HCT116 (cell line): ENCODE results near the gene CDC42EP3. TPM values are rescaled to one million over a fixed set of nuclear protein-coding genes. Genes with fewer than 3 reads are reported as not detected.

ENCODE experiments used
- ATAC-seq: fragments of 200-7000 bp; cut with Tn5 transposase; 2 replicates; pipeline ENCODE4 v1.9.1; 2020; ENCODE audit warnings: mild to moderate bottlenecking, moderate library complexity
- BruUV-seq: library from RNA; stranded (reverse); fragments of 400-500 nt; replicated peaks from 2 replicates; lab custom pipeline; 2021; lab: Mats Ljungman, UMichigan
- CTCF ChIA-PET: fragments of 300-600 bp; sonication (Branson Sonifier 250); formaldehyde crosslinking; loops from one replicate; lab custom pipeline; 2021; ENCODE audit warnings: antibody characterized with exemption; lab: Charles Lee
- POLR2A ChIA-PET: fragments of 300-600, 350-600 bp; sonication (Branson Sonifier 250); formaldehyde crosslinking; loops from one replicate; lab custom pipeline; 2021; ENCODE audit warnings: antibody characterized with exemption; lab: Charles Lee
- RAD21 ChIA-PET, 2 experiments: fragments of 300-600 bp; sonication (Branson Sonifier 250); formaldehyde crosslinking; loops; one replicate each; lab custom pipeline; 2023; ENCODE audit warnings: low total read pairs in 2 of 2; ENCODE audit not compliant: uncharacterized antibody in 2 of 2, unreplicated experiment in 2 of 2, low non-redundant PET in 1 of 2; lab: Charles Lee
- DNase-seq: peaks from one replicate; pipeline ENCODE4 v3.0.0-alpha.2; 2010; ENCODE audit warnings: low read depth, low spot score
- H2AFZ ChIP-seq: fragments of 200-600 bp; shearing (Covaris generic), sonication (generic); 2 replicates; pipeline ENCODE4 v1.6.1; 2017; ENCODE audit warnings: low read depth, mixed run types, mixed read lengths, antibody characterized with exemption, low read length; ENCODE audit not compliant: poor library complexity, severe bottlenecking
- H3K27ac ChIP-seq: 2 replicates; pipeline ENCODE4 v1.5.1; 2012; ENCODE audit warnings: low read depth, low read length
- H3K27me3 ChIP-seq: fragments of 200-600 bp; sonication (generic); 2 replicates; pipeline ENCODE4 v1.6.1; 2016; ENCODE audit warnings: mixed run types, low read length, mixed read lengths; ENCODE audit not compliant: insufficient read depth
- H3K36me3 ChIP-seq, 2 experiments: fragments of 200-500 bp in 1 of 2; fragments of 200-600 bp in 1 of 2; sonication (Bioruptor generic) in 1 of 2; sonication (generic) in 1 of 2; 2 replicates each; pipeline versions ENCODE4 v1.5.1 to v1.6.1; 2014 to 2016; ENCODE audit warnings: low read length in 2 of 2, inconsistent platforms in 1 of 2, mixed read lengths in 1 of 2, mixed run types in 1 of 2; ENCODE audit not compliant: insufficient read depth in 2 of 2, control insufficient read depth in 1 of 2
- H3K4me1 ChIP-seq, 2 experiments: fragments of 200-600 bp in 1 of 2; sonication (generic) in 1 of 2; 2 replicates each; pipeline versions ENCODE4 v1.5.1 to v1.6.1; 2012 to 2017; ENCODE audit warnings: low read length in 2 of 2, inconsistent platforms in 1 of 2, mild to moderate bottlenecking in 1 of 2, mixed read lengths in 1 of 2, mixed run types in 1 of 2, moderate library complexity in 1 of 2; ENCODE audit not compliant: insufficient read depth in 2 of 2, control insufficient read depth in 1 of 2
- H3K4me2 ChIP-seq: fragments of 200-600 bp; sonication (generic); 2 replicates; pipeline ENCODE4 v1.6.1; 2017; ENCODE audit warnings: mixed run types, low read length, mixed read lengths
- H3K4me3 ChIP-seq, 2 experiments: fragments of 200-600 bp in 1 of 2; sonication (generic) in 1 of 2; replicated peaks in 1 of 2; 2 replicates each; pipeline ENCODE4 v1.5.1; 2011 to 2016; ENCODE audit warnings: low read length in 2 of 2, control low read depth in 1 of 2, low read depth in 1 of 2, mild to moderate bottlenecking in 1 of 2, mixed read lengths in 1 of 2, mixed run types in 1 of 2
- H3K79me2 ChIP-seq: fragments of 200-600 bp; sonication (generic); 2 replicates; pipeline ENCODE4 v1.6.1; 2017; ENCODE audit warnings: mild to moderate bottlenecking, mixed run types, low read length, moderate library complexity, mixed read lengths; ENCODE audit not compliant: insufficient read depth
- H3K9ac ChIP-seq: fragments of 200-600 bp; sonication (generic); 2 replicates; pipeline ENCODE4 v1.6.1; 2016; ENCODE audit warnings: low read length, mixed read lengths
- H3K9me2 ChIP-seq: fragments of 200-600 bp; sonication (generic), shearing (Covaris generic); 2 replicates; pipeline ENCODE4 v1.6.1; 2017; ENCODE audit warnings: mixed run types, mild to moderate bottlenecking, moderate library complexity; ENCODE audit not compliant: insufficient read depth
- H3K9me3 ChIP-seq, 2 experiments: fragments of 200-500 bp in 1 of 2; fragments of 200-600 bp in 1 of 2; sonication (Bioruptor generic) in 1 of 2; sonication (generic) in 1 of 2; 2 replicates each; pipeline ENCODE4 v1.6.1; 2014 to 2017; ENCODE audit warnings: low read length in 2 of 2, mixed read lengths in 2 of 2, inconsistent platforms in 1 of 2, low read depth in 1 of 2, mild to moderate bottlenecking in 1 of 2, mixed run types in 1 of 2, moderate library complexity in 1 of 2; ENCODE audit not compliant: control insufficient read depth in 1 of 2, insufficient read depth in 1 of 2
- H4K20me1 ChIP-seq: fragments of 200-600 bp; sonication (generic), shearing (Covaris generic); 2 replicates; pipeline ENCODE4 v1.6.1; 2017; ENCODE audit warnings: mixed run types, mild to moderate bottlenecking, moderate library complexity; ENCODE audit not compliant: insufficient read depth
- CBX3 ChIP-seq: IDR thresholded peaks from 2 replicates; pipeline ENCODE4 v1.6.1; 2012; ENCODE audit warnings: low read depth
- EGR1 ChIP-seq: IDR thresholded peaks from 2 replicates; pipeline ENCODE4 v1.6.1; 2012; ENCODE audit warnings: low read depth
- ELF1 ChIP-seq: IDR thresholded peaks from 2 replicates; pipeline ENCODE4 v1.6.1; 2012; ENCODE audit warnings: low read depth, borderline replicate concordance
- EZH2 ChIP-seq: fragments of 200-600 bp; sonication (generic); IDR thresholded peaks from 2 replicates; pipeline ENCODE4 v1.6.1; 2017; ENCODE audit warnings: antibody characterized with exemption, mixed run types
- EZH2phosphoT487 ChIP-seq: fragments of 200-600 bp; IDR thresholded peaks from 2 replicates; pipeline ENCODE4 v1.6.1; 2018; ENCODE audit warnings: antibody characterized with exemption, borderline replicate concordance
- FOSL1 ChIP-seq: IDR thresholded peaks from 2 replicates; pipeline ENCODE4 v1.6.1; 2012; ENCODE audit warnings: low read depth
- POLR2A ChIP-seq: IDR thresholded peaks from 2 replicates; pipeline ENCODE4 v1.7.0; 2011; ENCODE audit warnings: borderline replicate concordance; ENCODE audit not compliant: insufficient read depth, insufficient read length; ENCODE audit errors: extremely low read depth
- POLR2AphosphoS5 ChIP-seq: IDR thresholded peaks from 2 replicates; pipeline ENCODE4 v1.6.1; 2011; ENCODE audit warnings: mild to moderate bottlenecking, low read depth, low read length, moderate library complexity
- RAD21 ChIP-seq: IDR thresholded peaks from 2 replicates; pipeline ENCODE4 v1.6.1; 2012; ENCODE audit warnings: low read depth, mild to moderate bottlenecking
- SIN3A ChIP-seq: IDR thresholded peaks from 2 replicates; pipeline ENCODE4 v1.6.1; 2012; ENCODE audit warnings: low read depth
- TCF7L2 ChIP-seq: IDR thresholded peaks from 2 replicates; pipeline ENCODE4 v1.7.0; 2011; ENCODE audit warnings: borderline replicate concordance, inconsistent platforms; ENCODE audit not compliant: insufficient read depth, insufficient read length; ENCODE audit errors: extremely low read depth
- ZNF274 ChIP-seq: fragments of 200-500 bp; sonication (Bioruptor generic); IDR thresholded peaks from 2 replicates; pipeline ENCODE4 v1.6.1; 2014; ENCODE audit warnings: mild to moderate bottlenecking, low read depth, low read length, inconsistent platforms
- intact Hi-C: fragments of 100-400 bp; cut with micrococcal nuclease; formaldehyde crosslinking; loops from 2 replicates; pipeline ENCODE4 v1.10.0; 2022
- total RNA-seq: library from RNA; stranded (reverse); gene quantifications from one replicate; pipeline ENCODE4 v1.2.1, GENCODE V29; 2021; ENCODE audit not compliant: unreplicated experiment
- TF ChIP-seq, protein P1 (sequence below), 3 experiments: fragments of 200-600 bp in 1 of 3; sonication (generic) in 1 of 3; IDR thresholded peaks in 2 of 3; conservative IDR thresholded peaks in 1 of 3; 2 replicates each; pipeline ENCODE4 v1.5.1; 2012 to 2017; ENCODE audit warnings: low read depth in 2 of 3, low read length in 2 of 3, antibody characterized with exemption in 1 of 3, borderline replicate concordance in 1 of 3, control low read depth in 1 of 3, mild to moderate bottlenecking in 1 of 3, mixed read lengths in 1 of 3, mixed run types in 1 of 3, moderate library complexity in 1 of 3; ENCODE audit not compliant: insufficient read depth in 1 of 3
- TF ChIP-seq, protein P2 (sequence below): IDR thresholded peaks from 2 replicates; pipeline ENCODE4 v1.6.1; 2012; ENCODE audit warnings: low read depth
- TF ChIP-seq, protein P3 (sequence below): IDR thresholded peaks from 2 replicates; pipeline ENCODE4 v1.6.1; 2011; ENCODE audit warnings: mild to moderate bottlenecking, low read length, moderate library complexity; ENCODE audit not compliant: insufficient replicate concordance; ENCODE audit errors: extremely low read depth
- TF ChIP-seq, protein P4 (sequence below): IDR thresholded peaks from 2 replicates; pipeline ENCODE4 v1.6.1; 2012

Gene CDC42EP3
- total RNA-seq, 1 experiment from 2014 or later: 38.2 TPM

DNA sequence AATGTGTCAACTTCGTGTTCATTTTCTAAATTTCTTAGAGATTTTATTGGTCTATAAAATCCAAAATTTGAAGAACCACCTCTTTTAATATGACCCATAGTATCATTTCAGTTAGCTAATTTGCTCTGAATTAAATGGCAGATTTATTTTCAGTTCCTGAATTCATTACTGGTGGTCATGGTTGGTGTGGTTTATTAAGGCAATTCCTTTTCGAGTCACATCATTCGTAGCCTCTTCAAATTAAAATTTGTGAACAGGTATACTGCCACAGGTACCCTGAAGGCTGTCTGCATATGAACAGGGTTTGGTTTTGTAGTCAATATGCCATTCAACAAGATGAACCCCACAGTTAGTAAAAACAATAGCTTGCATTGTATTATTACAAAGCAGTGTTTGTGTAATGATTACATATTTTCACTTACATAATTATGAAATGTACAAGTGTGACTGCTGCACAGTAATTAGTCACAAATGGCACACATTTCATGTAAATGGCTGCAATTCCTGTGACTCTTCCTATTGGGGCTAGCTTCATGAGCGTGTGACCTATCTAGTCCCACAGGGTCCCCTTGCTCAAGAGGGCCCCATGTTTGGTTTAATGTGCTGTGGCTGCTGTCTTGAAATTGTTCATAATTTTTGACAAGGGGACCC, 48.9 kb downstream of the CDC42EP3 start:
- Histone ChIP-seq H3K79me2 (no peaks in the 10 kb centered on the region), H3K9ac (no peak overlapping the region), H3K9me3 (no peaks in the 10 kb centered on the region), H3K27me3 (no peaks in the 10 kb centered on the region), H3K4me2 (no peak overlapping the region), H3K9me2 (no peaks in the 10 kb centered on the region)
- ChIA-PET CTCF (no interaction called here), RAD21 (no interaction called here)
- intact Hi-C loops: no loop called here
- TF ChIP-seq, protein P1, sequence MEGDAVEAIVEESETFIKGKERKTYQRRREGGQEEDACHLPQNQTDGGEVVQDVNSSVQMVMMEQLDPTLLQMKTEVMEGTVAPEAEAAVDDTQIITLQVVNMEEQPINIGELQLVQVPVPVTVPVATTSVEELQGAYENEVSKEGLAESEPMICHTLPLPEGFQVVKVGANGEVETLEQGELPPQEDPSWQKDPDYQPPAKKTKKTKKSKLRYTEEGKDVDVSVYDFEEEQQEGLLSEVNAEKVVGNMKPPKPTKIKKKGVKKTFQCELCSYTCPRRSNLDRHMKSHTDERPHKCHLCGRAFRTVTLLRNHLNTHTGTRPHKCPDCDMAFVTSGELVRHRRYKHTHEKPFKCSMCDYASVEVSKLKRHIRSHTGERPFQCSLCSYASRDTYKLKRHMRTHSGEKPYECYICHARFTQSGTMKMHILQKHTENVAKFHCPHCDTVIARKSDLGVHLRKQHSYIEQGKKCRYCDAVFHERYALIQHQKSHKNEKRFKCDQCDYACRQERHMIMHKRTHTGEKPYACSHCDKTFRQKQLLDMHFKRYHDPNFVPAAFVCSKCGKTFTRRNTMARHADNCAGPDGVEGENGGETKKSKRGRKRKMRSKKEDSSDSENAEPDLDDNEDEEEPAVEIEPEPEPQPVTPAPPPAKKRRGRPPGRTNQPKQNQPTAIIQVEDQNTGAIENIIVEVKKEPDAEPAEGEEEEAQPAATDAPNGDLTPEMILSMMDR (IDR thresholded peaks at IDR 0.05 in 2 of 3, conservative IDR thresholded peaks at IDR 0.05 in 1 of 3; ENCODE audit: borderline replicate concordance in 1 of 3, insufficient read depth in 1 of 3, low read depth in 2 of 3, low read length in 2 of 3): no peak
- TF ChIP-seq EGR1: no peak
- TF ChIP-seq, protein P2, sequence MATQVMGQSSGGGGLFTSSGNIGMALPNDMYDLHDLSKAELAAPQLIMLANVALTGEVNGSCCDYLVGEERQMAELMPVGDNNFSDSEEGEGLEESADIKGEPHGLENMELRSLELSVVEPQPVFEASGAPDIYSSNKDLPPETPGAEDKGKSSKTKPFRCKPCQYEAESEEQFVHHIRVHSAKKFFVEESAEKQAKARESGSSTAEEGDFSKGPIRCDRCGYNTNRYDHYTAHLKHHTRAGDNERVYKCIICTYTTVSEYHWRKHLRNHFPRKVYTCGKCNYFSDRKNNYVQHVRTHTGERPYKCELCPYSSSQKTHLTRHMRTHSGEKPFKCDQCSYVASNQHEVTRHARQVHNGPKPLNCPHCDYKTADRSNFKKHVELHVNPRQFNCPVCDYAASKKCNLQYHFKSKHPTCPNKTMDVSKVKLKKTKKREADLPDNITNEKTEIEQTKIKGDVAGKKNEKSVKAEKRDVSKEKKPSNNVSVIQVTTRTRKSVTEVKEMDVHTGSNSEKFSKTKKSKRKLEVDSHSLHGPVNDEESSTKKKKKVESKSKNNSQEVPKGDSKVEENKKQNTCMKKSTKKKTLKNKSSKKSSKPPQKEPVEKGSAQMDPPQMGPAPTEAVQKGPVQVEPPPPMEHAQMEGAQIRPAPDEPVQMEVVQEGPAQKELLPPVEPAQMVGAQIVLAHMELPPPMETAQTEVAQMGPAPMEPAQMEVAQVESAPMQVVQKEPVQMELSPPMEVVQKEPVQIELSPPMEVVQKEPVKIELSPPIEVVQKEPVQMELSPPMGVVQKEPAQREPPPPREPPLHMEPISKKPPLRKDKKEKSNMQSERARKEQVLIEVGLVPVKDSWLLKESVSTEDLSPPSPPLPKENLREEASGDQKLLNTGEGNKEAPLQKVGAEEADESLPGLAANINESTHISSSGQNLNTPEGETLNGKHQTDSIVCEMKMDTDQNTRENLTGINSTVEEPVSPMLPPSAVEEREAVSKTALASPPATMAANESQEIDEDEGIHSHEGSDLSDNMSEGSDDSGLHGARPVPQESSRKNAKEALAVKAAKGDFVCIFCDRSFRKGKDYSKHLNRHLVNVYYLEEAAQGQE: no peak
- no peak for TF ChIP-seq SIN3A
- TF ChIP-seq EZH2: no peak
- TF ChIP-seq POLR2AphosphoS5: no peak
- TF ChIP-seq EZH2phosphoT487: no peak
- TF ChIP-seq, protein P3, sequence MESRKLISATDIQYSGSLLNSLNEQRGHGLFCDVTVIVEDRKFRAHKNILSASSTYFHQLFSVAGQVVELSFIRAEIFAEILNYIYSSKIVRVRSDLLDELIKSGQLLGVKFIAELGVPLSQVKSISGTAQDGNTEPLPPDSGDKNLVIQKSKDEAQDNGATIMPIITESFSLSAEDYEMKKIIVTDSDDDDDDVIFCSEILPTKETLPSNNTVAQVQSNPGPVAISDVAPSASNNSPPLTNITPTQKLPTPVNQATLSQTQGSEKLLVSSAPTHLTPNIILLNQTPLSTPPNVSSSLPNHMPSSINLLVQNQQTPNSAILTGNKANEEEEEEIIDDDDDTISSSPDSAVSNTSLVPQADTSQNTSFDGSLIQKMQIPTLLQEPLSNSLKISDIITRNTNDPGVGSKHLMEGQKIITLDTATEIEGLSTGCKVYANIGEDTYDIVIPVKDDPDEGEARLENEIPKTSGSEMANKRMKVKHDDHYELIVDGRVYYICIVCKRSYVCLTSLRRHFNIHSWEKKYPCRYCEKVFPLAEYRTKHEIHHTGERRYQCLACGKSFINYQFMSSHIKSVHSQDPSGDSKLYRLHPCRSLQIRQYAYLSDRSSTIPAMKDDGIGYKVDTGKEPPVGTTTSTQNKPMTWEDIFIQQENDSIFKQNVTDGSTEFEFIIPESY: no peak
- TF ChIP-seq CBX3: no peak
- no peak for TF ChIP-seq ELF1
- TF ChIP-seq RAD21: no peak
- no peak for TF ChIP-seq POLR2A
- TF ChIP-seq TCF7L2: no peak
- no peak for TF ChIP-seq ZNF274
- TF ChIP-seq, protein P4, sequence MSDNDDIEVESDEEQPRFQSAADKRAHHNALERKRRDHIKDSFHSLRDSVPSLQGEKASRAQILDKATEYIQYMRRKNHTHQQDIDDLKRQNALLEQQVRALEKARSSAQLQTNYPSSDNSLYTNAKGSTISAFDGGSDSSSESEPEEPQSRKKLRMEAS: no peak
- TF ChIP-seq FOSL1: no peak
- TF ChIP-seq, all 23 proteins: peak for 0
- ATAC-seq (no peak), DNase-seq (no peak)
- H3K4me3 ChIP-seq: no peak overlapping the region
- no TSS peak for BruUV-seq
- H3K36me3 ChIP-seq: no peaks in the 10 kb centered on the region
- no peak overlapping the region for H2AFZ ChIP-seq
- no peaks in the 10 kb centered on the region for H4K20me1 ChIP-seq
- H3K4me1 ChIP-seq: no peaks in the 10 kb centered on the region
- POLR2A ChIA-PET: no interaction called here
- no peak overlapping the region for H3K27ac ChIP-seq
